Measurements from ENCODE around the gene AP1S1. TPM values are rescaled to one million over a fixed set of nuclear protein-coding genes. Genes with fewer than 3 reads are reported as not detected.
"Not testable (repeated sequence)": the region's sequence is repeated elsewhere in the genome, so short reads cannot be mapped to it uniquely, and the experiment has no call there.

Gene AP1S1
- total RNA-seq, 2 donors from 2014 or later: 16.1 to 18.8 TPM

GRCh38 chr7:101115215-101115614 lies 39.1 kb upstream of the AP1S1 start:
- Histone ChIP-seq H3K4me1 (peaks cover 0 to 34% of the 10 kb centered on the region in 2 donors), H3K9me3 (no peaks in the 10 kb centered on the region), H3K27me3 (no peaks in the 10 kb centered on the region), H3K36me3 (no peaks in the 10 kb centered on the region), H3K27ac (peak overlapping the region in 1 of 2 donors; percentile 26), H3K4me3 (no peak overlapping the region)
- no peak for DNase-seq (ENCODE audit: low spot score)
- no peak for TF ChIP-seq CTCF (IDR thresholded peaks at IDR 0.05)

DNA sequence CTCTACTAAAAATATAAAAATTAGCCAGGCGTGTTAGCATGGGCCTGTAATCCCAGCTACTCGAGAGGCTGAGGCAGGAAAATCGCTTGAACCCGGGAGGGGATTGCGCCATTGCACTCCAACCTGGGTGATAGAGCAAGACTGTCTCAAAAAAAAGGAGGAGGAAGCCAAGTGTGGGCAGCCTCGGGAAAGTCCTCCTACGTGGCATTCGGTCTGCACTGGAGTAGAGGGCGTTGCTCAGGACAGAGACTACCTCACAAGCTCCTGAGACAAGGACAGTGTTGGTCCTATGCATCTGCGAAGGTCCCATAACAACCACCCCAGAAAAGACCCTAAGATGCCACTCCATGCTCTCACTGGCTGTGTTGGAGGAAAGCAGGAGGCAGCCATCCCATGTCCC lies 37.4 kb upstream of the AP1S1 start:
- no peak for DNase-seq (ENCODE audit: low spot score)
- no peak for TF ChIP-seq CTCF (IDR thresholded peaks at IDR 0.05)
- H3K4me1 ChIP-seq: peaks cover 0 to 36% of the 10 kb centered on the region in 2 donors
- H3K9me3 ChIP-seq: no peaks in the 10 kb centered on the region
- H3K27ac ChIP-seq: peak overlapping the region; percentile 47 to 69
- no peaks in the 10 kb centered on the region for H3K36me3 ChIP-seq
- no peak overlapping the region for H3K4me3 ChIP-seq
- H3K27me3 ChIP-seq: no peaks in the 10 kb centered on the region

DNA sequence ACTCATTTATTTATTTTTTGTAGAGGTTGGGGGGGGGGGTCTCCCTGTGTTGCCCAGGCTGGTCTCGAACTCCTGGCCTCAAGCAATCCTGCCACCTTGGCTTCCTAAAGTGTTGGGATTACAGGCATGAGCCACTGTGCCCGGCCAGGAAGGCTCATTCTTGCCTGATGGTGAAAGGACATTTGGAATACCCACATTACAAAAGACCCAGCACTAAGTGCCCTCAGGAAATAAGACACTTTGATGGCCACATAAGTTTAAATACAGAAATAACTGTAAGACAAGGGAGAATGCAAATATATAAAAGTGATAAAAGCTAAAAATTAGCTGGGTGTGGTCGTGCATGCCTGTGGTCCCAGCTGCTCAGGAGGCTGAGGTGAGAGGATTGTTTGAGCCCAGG lies 35.4 kb upstream of the AP1S1 start:
- H3K36me3 ChIP-seq: no peaks in the 10 kb centered on the region
- TF ChIP-seq CTCF (IDR thresholded peaks at IDR 0.05): no peak
- no peak overlapping the region for H3K27ac ChIP-seq
- H3K27me3 ChIP-seq: no peaks in the 10 kb centered on the region
- H3K4me1 ChIP-seq: peaks cover 0 to 47% of the 10 kb centered on the region in 2 donors
- no peak overlapping the region for H3K4me3 ChIP-seq
- DNase-seq (ENCODE audit: low spot score): no peak
- no peaks in the 10 kb centered on the region for H3K9me3 ChIP-seq

- no peak for DNase-seq (ENCODE audit: low spot score)
- peak overlapping the region in 1 of 2 donors; percentile 32 for H3K27ac ChIP-seq
- H3K4me1 ChIP-seq: peaks cover 0 to 56% of the 10 kb centered on the region in 2 donors
Observed at GRCh38 chr7:101119876-101120275, 34.4 kb upstream of the AP1S1 start.

GRCh38 chr7:101120315-101120714 lies 34.0 kb upstream of the AP1S1 start:
- Histone ChIP-seq H3K4me1 (peaks cover 0 to 61% of the 10 kb centered on the region in 2 donors), H3K4me3 (no peak overlapping the region), H3K27ac (peak overlapping the region in 1 of 2 donors; percentile 32), H3K27me3 (no peaks in the 10 kb centered on the region), H3K36me3 (no peaks in the 10 kb centered on the region), H3K9me3 (no peaks in the 10 kb centered on the region)
- DNase-seq (ENCODE audit: low spot score): no peak
- no peak for TF ChIP-seq CTCF (IDR thresholded peaks at IDR 0.05)

More at GRCh38 chr7:101119876-101120275, 34.4 kb upstream of the AP1S1 start:
- no peaks in the 10 kb centered on the region for H3K27me3 ChIP-seq
- no peaks in the 10 kb centered on the region for H3K36me3 ChIP-seq
- H3K9me3 ChIP-seq: no peaks in the 10 kb centered on the region
- no peak overlapping the region for H3K4me3 ChIP-seq
- no peak for TF ChIP-seq CTCF (IDR thresholded peaks at IDR 0.05)

DNA sequence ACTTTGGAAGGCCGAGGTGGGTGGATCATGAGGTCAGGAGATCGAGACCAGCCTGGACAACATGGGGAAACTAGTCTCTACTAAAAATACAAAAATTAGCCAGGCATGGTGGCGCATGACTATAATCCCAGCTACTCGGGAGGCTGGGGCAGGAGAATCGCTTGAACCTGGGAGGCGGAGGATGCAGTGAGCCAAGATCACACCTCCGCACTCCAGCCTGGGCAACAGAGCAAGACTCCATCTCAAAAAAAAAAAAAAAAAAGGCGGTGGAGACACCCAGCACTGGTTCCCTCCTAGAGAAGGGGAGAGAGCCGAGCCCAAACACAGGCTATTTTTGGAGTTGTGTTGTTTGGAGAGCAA lies 32.7 kb upstream of the AP1S1 start:
- Histone ChIP-seq H3K4me1 (peaks cover 0 to 74% of the 10 kb centered on the region in 2 donors), H3K4me3 (peak overlapping the region in 1 of 2 donors; percentile 41), H3K27ac (peak overlapping the region; percentile 82 to 91)
- DNase-seq (ENCODE audit: low spot score); H3K36me3 ChIP-seq; H3K27me3 ChIP-seq; H3K9me3 ChIP-seq: not testable (repeated sequence)
